Large intestine (tissue), 3 donors: Measurements from ENCODE around the gene HMGN3. TPM values are rescaled to one million over a fixed set of nuclear protein-coding genes. Genes with fewer than 3 reads are reported as not detected.
A peak's percentile ranks its signal among the peaks of the same experiment; 100 is the strongest.

ENCODE experiments used
- DNase-seq, 2 donors: peaks; one replicate each; pipeline versions ENCODE4 v3.0.0 to v3.0.0-alpha.2; 2013
- H3K27ac ChIP-seq: one replicate; pipeline ENCODE4 v1.5.1; 2013; ENCODE audit warnings: low read length
- H3K27me3 ChIP-seq: 2 replicates; pipeline ENCODE4 v1.6.1; 2013; ENCODE audit warnings: low read length; ENCODE audit not compliant: control insufficient read depth, insufficient read depth
- H3K36me3 ChIP-seq: 2 replicates; pipeline ENCODE4 v1.6.1; 2013; ENCODE audit warnings: low read length; ENCODE audit not compliant: control insufficient read depth, insufficient read depth
- H3K4me1 ChIP-seq: one replicate; pipeline ENCODE4 v1.6.1; 2013; ENCODE audit warnings: low read length; ENCODE audit not compliant: control insufficient read depth, insufficient read depth
- H3K4me3 ChIP-seq: one replicate; pipeline ENCODE4 v1.5.1; 2013; ENCODE audit warnings: low read length
- H3K9me3 ChIP-seq: one replicate; pipeline ENCODE4 v1.6.1; 2013; ENCODE audit warnings: mild to moderate bottlenecking, low read depth, low read length, moderate library complexity; ENCODE audit not compliant: control insufficient read depth
- WGBS: methylation state at CpG from one replicate; pipeline ENCODE4 v1.1.5; 2013; ENCODE audit warnings: low lambda C conversion rate; ENCODE audit not compliant: insufficient coverage; 5-methylcytosine and 5-hydroxymethylcytosine counted together
- polyA plus RNA-seq: library from polyadenylated mRNA; unstranded; fragments of 120-200 nt; gene quantifications from one replicate; pipeline ENCODE4 v1.2.1, GENCODE V29; 2013

Gene HMGN3
- polyA plus RNA-seq, 1 donor = 181 TPM

DNA sequence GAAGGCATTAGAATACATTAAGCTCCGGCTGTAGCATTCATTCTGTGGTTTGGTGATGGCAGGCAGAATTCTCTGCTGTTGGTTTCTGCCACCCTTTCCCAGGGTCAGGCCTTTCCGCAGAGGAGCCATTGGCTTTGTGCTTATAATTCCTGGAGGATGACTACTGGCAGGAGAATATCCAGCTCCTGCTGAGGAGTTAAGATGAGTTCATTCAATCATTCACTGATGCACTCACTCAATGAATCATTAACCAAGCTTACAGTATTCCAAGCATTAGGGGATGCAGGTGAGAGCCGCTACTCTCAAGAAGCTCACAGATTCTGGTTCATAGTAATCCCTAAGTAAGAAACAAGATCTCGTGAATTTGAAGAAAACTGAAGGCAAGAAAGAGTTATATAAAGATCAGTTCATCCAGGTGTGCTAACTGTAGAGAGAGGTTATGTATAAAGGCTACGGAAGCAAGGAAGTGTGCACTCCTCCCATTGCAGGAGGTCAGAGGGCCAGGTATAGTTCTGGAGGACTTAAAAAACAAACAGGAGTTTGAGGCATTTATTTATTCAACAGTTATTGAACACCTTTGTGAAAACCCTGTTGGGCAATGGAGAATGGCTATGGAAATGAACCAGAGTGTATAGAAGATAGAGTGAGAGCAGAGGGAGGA is 75.5 kb downstream of the HMGN3 start:
- no CpG with 5 or more reads among the region's 5 CpGs for WGBS
- DNase-seq = peak in 1 of 2 donors; percentile 37
- no peaks in the 10 kb centered on the region for H3K9me3 ChIP-seq

DNA sequence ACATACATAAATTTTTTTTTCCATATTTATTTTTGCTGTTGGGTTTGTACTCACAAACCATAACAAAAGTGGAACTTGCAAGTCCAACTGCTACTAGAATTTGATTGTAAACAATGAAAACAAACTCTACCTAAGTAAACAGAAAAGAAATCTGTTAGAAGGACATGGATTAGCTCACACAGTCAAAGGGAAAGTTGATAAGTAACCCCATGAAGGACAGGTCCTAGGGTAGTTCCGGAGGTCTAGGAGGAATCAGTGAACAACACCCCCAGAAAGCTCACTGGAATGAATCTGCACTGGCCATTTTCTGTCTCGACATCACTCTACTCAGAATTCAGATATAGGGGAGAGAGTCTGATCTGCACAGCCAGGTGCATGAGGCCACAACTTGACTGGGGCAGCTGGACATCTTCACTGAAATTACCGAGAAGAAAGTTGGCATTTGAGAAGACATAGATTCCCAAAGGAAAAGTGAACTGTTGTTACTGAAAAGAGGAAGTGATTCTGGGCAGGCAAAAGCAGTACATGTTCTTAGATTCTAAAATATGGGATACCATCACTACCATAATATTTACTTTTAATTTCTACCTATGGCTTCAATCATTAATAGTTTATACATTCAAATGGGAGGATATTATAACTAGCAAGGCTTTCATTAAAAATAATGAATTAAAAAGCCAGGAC is 76.4 kb downstream of the HMGN3 start:
- no peaks in the 10 kb centered on the region for H3K4me1 ChIP-seq
- H3K27me3 ChIP-seq = no peaks in the 10 kb centered on the region
- no peak overlapping the region for H3K4me3 ChIP-seq
- no peaks in the 10 kb centered on the region for H3K36me3 ChIP-seq
- no CpG with 5 or more reads among the region's 3 CpGs for WGBS
- no peak overlapping the region for H3K27ac ChIP-seq
- no peak for DNase-seq
- no peaks in the 10 kb centered on the region for H3K9me3 ChIP-seq

More for the DNA sequence above, 75.5 kb downstream of the HMGN3 start:
- no peaks in the 10 kb centered on the region for H3K4me1 ChIP-seq
- no peak overlapping the region for H3K4me3 ChIP-seq
- no peak overlapping the region for H3K27ac ChIP-seq
- H3K27me3 ChIP-seq = no peaks in the 10 kb centered on the region
- no peaks in the 10 kb centered on the region for H3K36me3 ChIP-seq

DNA sequence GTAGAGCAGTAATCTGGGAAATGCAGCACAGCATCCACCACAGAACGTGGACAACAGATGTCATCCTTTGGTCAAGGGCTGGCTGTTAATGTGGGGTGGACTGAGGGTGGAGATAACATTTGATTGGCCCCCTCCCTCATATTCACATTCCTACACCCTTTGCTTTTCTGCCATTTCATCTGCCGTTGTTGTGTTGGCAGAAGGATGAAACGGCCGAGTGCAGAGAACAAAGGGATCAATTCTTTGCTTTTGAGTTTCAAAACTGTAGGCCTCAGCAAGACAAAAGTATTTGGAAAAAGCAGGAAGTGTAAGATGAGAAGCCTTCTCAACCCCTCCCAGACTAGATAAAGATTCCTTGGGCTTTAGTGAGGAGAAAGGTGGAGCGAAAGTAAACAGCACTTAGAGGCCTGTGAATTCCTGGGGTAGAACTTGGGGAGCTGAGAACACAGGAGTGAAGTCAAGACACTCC is 82.2 kb downstream of the HMGN3 start:
- 67% methylated on average over 1 of the region's 5 CpGs for WGBS
- H3K4me1 ChIP-seq = no peaks in the 10 kb centered on the region
- no peak overlapping the region for H3K4me3 ChIP-seq
- H3K36me3 ChIP-seq = no peaks in the 10 kb centered on the region
- no peaks in the 10 kb centered on the region for H3K27me3 ChIP-seq
- H3K9me3 ChIP-seq = no peaks in the 10 kb centered on the region
- no peak overlapping the region for H3K27ac ChIP-seq
- no peak for DNase-seq

Other genes starting within 250 kb of the HMGN3 start
- gene PHIP, start 156.4 kb downstream of the HMGN3 start, polyA plus RNA-seq = 32.5 TPM